ENCODE measurements around the gene TRAT1.
"Not testable (repeated sequence)": the region's sequence is repeated elsewhere in the genome, so short reads cannot be mapped to it uniquely, and the experiment has no call there.

Gene TRAT1

DNA sequence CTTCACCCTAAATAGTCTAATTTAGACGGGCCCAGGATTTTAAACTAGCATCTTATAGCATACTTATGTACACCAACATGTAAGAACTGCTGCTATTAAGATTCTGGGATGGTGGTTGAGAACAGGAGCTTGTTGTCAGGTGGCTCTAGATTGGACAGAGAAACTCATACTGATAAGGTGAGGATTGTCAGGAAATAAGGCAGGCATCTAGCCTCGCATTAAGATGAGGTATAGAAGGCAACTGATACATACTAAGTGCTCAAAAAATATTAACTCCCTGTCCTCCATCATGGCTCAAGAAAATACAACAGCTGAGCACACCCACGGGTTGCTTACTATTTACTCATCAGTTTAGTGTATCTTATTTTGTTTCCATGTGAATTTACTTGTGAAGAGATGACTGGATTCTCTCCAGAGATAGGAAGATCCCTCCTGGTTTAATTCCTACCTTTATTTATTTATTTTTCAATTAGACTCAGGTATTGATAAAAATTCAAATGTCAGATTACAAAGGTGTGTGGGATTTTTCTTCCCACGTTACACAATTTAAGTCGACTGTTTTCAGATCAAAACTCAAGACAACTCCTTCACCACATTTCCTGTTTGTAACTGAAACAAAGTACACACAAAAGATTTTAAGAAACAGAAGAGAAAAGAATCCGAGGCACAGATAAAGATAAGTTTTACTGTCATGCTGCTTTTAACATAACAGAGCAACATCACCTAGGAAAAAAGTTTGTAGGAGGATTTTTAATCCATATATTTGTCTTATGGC, at the start of gene TRAT1:
TSS of gene TRAT1 (plus strand) at position 664 of the 775 bp plus-strand sequence. CDS start 142 bp downstream, outside the sequence.
- DNase-seq: no peak

- DNase-seq: no peak
Observed at GRCh38 chr3:108775649-108776048, 46.9 kb upstream of the TRAT1 start.

DNA sequence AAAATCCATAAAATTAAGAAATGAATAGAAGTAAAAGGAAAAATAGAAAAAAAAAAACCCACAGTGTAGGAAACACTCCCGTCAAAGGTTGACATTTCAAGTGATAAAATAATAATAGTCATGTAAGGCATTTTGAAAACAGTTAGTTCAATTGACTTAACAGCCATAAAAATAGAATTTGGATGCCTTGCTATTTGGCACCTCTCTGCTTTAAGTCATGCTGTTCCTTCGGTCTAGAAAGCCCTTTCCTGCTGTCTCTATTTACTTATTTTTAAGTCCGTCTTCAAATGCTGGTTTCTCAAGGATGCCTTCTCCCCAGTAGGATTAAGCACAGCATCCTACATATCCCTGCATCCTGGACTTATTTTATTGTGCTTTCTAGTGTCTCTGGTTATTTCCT, 43.1 kb upstream of the TRAT1 start:
- no peak for DNase-seq

DNA sequence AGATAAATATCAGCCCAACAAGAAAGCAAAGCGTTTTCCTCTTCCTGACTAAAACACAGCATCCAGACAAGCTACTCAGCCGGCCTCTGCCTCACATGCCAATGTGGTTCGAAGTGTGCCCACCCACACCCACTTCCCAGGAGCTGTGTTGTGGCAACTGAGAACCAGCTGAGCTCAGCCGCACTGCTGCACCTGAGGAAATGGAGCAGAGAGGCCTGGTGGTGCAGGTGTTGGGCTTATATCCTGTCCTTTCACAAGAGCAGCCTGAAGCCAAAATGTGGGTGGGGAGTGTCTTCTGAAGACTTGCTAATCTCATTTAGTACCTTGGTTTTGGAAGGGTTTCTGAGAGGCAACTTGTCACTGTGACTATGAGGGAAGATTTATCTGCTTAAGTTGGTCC, 42.4 kb upstream of the TRAT1 start:
- no peak for DNase-seq

DNA sequence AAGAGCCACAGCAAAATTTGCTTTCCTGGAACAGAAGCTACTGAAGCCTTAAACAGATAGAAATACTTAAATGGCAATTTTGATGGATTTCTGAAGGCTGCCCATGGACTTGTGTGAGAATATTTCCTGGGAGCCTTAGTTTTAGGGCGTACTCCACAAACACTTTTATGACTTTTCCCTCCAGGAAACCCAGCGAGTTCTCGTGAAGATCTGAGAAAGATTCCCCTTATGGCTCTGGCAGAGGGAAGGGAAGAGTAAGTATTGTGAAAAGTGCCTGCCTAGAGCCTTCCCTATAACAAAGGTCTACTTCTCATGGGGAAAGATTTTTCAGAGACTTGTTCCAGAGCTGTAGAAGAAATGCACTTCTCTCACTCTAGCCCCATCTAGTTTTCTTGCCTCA, 31.1 kb upstream of the TRAT1 start:
- DNase-seq: no peak

GRCh38 chr3:108804437-108804836, 18.1 kb upstream of the TRAT1 start:
- no peak for DNase-seq

DNA sequence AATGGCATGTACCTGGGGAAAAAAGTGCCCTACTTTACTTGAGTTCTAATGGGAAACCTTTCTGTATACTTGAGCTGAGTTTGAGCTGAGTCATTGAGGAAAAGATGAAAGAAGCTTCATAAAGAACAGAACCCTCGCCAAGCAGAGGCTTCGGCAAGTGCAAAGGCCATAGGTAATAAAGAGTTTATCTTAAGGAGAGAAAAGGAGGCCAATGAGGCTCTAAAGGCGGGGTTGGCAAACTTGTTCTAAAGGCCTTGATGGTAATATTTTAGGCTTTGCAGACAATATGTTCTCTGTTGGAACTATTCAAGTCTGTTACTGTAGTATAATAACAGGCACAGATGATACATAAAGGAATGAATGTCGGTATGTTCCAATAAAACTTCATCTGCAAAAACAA, 17.6 kb upstream of the TRAT1 start:
- DNase-seq: no peak

DNA sequence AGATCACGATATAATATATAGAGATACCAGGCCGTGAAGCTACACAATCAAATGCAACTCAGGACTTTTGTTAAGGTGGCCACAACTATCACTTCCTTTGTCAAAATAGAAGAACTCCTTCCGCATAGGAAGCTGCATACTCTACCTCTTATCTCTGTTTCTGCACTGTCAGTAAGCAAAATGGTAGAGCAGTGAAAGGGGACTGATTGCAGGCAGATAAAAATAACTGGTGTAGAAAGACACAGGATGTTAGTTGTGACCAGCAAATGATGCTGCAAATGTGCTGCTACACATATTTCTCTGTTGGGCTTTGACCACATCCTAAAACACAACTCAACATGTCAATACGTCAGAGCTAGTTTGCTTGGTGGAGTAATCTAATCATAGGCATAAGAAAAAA, 16.3 kb upstream of the TRAT1 start:
- DNase-seq: no peak

DNA sequence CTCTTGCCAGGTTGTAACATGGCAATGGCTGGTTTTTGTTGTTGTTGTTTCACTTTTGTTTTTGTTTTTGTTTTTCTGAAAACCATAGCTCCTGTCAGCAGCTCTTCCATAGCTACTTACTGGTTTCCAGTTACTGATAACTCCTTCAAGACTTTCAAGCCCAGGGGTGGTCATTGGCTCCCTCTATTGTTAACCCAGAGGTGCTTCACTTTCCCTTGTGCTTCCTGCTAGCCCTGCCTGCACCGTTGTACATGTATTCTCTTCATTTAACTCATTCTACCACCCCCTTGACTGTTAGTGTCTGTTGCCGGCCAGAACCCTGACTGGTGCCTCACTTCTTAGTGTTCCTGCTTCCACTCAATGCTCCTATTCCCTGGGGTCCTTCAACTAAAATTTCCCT, 4.2 kb upstream of the TRAT1 start:
- no peak for DNase-seq

DNA sequence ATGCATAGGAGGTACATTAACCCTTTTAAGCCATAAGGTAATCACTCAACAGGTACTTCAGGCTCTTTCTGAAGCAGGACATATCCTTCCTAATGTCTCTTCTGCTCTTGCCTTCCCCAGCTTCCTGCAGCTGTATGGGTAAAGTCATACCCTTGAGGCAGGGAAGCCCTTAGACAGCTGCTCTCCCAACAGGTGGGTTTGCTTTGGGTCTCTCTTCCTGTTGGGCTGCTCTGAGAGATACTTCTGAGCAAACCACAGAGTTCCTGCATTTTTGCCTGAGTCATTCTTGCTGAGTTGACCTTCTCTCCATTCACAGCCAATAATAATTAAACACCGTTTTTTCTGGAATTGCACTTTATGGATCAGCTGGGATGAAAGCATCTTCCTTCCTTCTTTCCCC, 2.0 kb upstream of the TRAT1 start:
- DNase-seq: no peak

DNA sequence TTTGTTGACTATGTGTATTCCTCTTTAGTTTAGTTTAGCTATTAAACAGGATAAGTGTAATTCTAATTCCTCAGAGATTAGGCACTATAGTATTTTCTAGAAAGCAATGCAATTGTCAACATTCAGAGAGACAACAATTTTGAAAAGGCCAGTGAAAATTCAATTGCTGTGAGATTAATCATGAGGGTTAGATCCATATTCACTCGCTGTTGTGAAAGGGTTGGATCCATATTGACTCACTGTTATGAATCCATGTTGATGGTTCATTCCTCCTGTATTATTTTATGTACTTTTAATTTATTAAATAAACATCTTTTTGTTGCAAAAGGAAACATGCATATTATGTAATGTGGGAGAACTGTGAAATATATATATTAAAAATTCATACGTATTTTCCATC, 641 bp downstream of the TRAT1 start:
- DNase-seq: no peak

GRCh38 chr3:108823803-108824202, 1.2 kb downstream of the TRAT1 start:
- DNase-seq: not testable (repeated sequence)

DNA sequence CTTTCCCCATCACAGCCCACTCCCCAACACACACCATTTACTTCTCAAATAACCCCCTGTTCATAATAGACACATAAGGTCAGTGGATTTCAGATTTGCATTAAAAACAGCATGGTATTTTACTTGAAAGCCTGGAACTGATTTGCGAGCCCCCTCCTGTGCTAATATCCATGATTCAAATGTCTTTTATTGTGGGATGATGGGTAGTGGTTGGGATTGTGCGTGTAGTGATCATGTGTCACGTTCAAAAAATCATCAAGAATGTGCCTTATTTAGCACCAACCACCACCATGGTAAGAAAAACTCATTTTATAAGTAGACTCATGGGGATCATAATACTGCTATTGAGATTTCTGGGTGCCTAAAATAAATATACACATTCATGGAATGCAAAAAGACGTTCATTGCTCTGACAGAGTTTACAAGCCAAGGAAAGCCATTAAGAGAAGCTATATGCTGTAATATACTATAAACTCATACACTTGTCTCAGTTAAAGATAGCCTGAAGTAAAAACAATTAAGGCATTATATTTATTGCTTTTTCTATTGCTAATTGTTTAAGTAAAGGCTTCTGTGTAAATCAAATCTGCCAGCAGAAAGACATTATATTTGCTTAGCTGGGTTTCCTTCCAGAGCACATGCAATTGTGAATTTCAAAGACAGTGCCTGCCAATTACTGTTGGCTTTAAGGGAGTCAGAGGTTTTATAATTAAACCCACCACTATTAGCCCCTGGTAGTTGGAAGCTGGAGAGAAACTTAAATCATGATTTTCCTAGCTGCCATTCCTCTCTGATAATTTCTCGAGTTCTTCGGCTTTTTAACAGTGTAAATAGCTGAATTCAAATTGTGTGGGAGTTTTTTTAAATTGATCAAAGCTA, 4.0 kb downstream of the TRAT1 start:
- no peak for DNase-seq

- DNase-seq: no peak
Observed at GRCh38 chr3:108830381-108830780, 7.8 kb downstream of the TRAT1 start.

GRCh38 chr3:108830991-108831614, 8.5 kb downstream of the TRAT1 start:
- DNase-seq: no peak

- DNase-seq: no peak
Observed at GRCh38 chr3:108833611-108834010, 11.0 kb downstream of the TRAT1 start.

- no peak for DNase-seq
Observed at GRCh38 chr3:108834551-108834950, 12.0 kb downstream of the TRAT1 start.

DNA sequence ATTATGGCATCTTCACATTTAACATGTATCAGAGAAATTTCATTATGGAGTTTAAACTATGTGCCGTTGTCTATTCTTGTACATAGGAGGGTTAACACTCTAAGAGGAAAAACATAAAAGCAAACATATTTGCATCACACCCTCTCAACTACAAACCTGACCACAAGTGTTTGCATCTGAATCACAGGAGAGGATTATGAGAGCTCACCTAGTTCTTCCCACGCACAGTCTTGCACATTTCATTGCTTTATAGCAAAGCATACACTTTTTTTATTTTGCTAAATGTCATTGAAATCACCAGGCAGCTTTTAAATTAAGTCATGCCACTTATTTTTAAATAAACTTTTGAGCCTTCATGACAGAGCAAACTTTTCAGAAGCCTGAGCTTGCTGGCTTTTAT, 12.5 kb downstream of the TRAT1 start:
- DNase-seq: no peak

DNA sequence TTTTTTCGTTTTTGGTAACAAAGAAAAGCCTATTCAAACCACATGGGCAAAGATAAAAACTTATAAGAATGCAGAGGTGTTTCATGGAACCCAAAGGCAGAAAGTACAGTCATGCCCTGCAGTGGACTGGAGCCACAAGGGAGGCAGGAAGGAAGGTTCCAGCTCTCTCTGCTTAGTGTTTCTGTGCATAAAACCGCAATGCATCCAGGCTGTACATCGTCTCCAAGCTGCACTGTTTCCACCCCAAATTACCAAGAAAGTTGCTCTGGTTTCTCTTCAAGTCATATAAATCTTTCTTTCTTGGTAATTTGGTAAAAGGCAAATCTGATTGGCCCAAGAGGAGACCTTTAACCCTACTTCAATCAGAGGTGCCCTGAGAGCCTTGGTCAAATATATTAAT, 15.8 kb downstream of the TRAT1 start:
- DNase-seq: no peak

- no peak for DNase-seq
Observed at GRCh38 chr3:108845709-108846293, 23.2 kb downstream of the TRAT1 start.

DNA sequence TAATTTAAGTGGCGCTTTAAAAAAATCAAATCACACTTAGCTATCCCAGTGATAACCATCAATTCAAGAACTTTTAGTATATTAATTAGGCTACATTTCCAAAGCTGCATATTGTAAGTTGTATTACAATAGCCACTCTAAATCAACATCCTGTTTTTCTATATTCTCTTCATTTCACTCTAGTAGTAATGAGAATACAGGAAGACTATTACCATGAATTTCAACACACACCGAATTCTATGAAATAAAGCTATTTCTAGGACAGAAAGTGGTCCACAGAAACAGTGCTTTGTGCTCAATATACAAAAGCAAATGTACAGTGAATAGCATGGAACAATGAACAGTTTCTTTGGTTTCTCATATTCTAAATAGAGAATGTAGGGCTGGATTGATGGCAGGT, 24.6 kb downstream of the TRAT1 start:
- DNase-seq: no peak

DNA sequence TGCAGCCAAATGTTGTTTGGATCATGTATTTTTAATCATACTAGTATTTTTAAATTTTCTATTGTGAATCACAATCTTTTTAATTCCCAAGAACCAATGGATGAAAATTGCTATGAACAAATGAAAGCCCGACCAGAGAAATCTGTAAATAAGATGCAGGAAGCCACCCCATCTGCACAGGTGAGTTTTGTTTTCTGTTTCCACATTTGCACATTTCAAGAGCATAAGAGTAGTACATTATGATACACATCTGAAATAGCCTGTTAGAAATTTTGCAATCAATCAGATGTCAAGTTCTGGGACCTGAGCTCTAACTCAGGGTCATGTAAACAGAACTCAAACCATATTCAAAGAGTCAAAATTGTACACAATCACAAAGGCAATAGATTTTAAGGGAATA, 26.5 kb downstream of the TRAT1 start:
- DNase-seq: no peak

GRCh38 chr3:108861401-108861800, 38.8 kb downstream of the TRAT1 start:
- no peak for DNase-seq

Measured in cortex of kidney (tissue), 1 donor.